Activated CD4-positive, alpha-beta T cell treated with anti-CD3 and anti-CD28 coated beads, Interleukin-2, amount 50 U/mL, for 24 hours (primary cell): ENCODE data around the gene RCL1.
"Not testable (repeated sequence)": the region's sequence is repeated elsewhere in the genome, so short reads cannot be mapped to it uniquely, and the experiment has no call there.

ENCODE experiments used
- DNase-seq, 2 donors: peaks; one replicate each; pipeline ENCODE4 v3.0.0-alpha.2; 2020; ENCODE audit warnings: low read depth in 1 of 2, low spot score in 1 of 2

Gene RCL1, protein sequence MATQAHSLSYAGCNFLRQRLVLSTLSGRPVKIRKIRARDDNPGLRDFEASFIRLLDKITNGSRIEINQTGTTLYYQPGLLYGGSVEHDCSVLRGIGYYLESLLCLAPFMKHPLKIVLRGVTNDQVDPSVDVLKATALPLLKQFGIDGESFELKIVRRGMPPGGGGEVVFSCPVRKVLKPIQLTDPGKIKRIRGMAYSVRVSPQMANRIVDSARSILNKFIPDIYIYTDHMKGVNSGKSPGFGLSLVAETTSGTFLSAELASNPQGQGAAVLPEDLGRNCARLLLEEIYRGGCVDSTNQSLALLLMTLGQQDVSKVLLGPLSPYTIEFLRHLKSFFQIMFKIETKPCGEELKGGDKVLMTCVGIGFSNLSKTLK

GRCh38 chr9:4792572-4793458 is at the start of gene RCL1:
RCL1 (plus strand) TSS chr9:4792944; CDS start chr9:4793092, 148 bp downstream.
- DNase-seq = peak; percentile 90 to 94

DNA sequence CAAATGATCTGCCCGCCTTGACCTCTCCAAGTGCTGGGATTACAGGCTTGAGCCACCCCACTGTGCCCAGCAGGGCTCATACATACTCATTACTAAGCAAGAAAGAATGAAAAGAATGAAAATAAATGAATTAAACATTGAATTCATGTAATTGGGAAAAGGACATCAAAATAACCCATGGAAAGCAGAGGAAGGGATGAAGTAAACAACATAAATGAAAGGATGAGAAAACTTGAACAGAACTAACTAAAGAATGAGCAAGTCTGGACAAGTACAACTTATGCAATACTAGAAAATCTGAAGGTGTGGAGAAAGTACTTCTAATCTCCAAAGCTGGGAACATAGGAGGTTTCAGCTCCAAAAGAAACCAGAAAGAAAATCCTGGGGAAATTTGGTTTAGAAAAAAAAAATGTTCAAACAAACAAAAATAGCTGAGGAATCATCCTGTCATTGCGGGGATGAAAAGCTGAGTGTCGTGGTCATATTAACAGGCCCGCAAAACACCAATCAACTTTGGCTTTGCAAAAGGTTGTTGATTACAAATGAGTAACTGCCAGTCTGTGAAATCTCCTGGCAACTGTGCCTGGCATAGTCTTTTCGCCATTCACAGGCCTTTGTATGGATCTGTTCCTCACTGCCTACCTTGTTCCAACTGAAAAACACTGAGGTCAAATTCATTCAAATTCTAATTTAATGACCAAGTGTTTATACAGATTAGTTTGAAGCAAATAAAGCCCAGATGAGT is 49.4 kb upstream of the RCL1 start:
- DNase-seq = no peak

DNA sequence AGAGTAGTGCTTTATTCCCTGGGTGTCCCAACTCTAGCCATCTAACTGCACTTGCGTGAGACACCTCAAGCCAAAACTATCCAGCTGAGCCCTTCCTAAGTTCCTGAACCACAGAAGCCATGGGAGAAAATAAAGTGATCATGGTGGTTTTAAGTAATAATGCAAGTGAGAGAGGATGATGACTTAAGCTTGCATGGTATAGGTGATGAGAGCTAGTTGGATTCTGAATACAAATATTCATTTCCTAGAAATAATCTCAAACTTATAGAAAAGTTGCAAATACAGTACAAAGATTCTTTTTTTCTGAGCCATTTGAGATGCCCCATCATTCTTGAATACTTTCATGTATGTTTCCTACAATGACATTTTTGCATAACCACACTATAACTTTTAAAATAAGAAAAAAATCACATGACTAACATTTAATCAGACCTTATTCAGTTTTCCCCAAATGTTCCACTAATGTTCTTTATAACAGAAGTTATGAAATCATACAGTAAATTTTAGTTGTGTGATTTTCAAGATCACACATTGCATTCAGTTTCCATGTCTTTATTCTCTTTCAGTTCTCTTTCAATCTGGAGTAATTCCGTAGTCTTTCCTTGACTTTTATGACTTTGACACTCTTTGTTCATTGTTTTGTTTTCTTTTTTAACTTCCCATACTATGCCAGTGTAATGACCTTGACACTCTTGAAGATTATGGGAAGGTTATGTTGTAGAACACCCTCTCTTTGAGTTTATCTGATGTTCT is 46.3 kb upstream of the RCL1 start:
- DNase-seq = no peak

DNA sequence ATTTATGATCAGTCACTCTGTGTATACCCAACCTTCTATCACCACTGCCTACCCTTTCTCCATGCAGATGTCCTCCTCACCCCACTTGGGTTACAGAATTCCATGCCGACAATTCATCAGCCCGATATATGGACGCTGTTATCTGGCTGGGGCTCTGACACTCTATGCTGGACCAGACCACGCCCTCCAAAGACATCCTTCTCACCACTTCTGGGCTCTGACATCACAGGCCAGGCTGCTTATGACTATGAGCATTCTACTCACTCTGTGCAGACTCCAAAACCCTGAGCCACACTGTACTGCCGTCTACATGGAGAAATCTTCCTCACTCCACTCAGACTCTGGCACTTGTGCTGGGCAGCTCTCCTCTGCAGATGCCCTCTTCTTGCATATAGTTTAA is 44.1 kb upstream of the RCL1 start:
- no peak for DNase-seq

DNA sequence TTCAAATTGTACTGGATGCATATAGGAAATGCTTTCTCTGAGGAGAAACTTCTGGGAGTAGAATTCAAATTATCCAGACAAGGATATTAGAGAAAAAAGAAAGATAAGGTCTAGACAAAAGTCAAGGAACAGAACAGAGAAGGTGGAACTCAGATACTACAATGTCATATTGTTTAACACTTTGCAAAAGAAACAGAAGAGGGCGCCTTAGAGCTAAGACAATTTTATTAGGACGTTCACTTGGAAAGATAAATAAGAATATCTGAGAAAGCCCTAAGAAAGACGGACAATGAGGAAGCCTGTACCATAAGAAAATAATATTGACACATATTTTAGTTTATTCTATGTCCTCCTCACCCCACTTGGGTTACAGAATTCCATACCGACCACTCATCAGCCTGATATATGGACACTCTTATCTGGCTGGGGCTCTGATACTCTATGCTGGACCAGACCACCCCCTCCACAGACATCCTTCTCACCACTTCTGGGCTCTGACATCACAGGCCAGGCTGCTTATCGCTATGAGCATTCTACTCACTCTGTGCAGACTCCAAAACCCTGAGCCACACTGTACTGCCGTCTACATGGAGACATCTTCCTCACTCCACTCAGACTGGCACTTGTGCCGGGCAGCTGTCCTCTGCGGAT is 42.6 kb upstream of the RCL1 start:
- DNase-seq = no peak

- DNase-seq = not testable (repeated sequence)
These were observed 38.2 kb upstream of the RCL1 start for GRCh38 chr9:4754530-4754929.

GRCh38 chr9:4755026-4755609 is 37.6 kb upstream of the RCL1 start:
- DNase-seq = no peak

GRCh38 chr9:4756420-4756819 is 36.3 kb upstream of the RCL1 start:
- DNase-seq = no peak

DNA sequence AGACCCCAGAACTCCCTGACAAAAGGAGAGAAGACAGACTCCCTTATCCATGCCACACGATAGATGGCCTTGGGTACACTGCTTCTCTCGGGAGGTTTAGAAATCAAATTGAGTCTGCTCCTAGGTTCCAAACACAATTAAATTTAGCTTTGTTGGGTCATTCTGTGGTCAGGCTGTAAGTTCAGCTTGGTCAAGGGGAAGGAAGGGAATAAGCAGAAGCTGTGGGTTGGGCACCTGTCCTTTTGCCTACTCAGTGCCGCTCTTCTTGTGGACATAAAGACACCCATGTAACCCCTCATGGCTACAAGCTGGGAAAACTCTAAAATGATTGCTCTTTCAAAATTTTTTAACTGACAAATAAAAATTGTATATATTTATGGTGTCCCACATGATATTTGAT is 32.6 kb upstream of the RCL1 start:
- DNase-seq = no peak

GRCh38 chr9:4762108-4762885 is 30.4 kb upstream of the RCL1 start:
- DNase-seq = peak; percentile 59 to 78

DNA sequence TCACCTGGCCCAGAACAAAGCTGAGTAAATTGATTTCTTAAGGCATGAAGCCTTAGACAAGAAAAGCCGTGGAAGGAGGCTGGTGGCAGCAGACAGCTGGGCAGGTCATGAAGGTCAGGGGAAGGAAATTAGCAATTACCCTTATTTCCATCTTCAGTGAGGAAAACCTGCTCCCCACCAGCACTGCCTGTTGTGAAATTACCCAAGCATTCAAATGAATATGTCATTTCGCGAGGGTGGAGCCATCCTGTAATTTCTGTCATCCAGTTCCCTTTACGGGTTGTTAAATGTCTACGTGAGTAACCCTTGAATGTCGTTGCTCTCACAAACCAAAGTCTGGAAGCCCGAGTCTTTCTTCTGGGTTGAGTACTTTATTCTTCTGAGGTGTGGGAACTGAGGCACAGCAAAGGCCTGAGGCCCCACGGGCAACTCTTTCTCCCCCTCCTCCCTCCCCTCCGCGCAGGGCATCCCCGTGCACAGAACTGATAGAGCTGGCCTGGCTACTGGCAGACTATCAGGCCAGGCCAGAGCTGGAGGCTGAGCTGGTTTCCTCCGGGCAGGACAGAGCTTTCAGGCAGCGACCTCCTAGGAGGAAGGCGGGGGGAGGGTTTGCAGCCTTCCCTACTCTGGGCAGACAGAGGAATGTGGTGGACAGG is 29.7 kb upstream of the RCL1 start:
- no peak for DNase-seq

GRCh38 chr9:4764033-4764432 is 28.7 kb upstream of the RCL1 start:
- DNase-seq = no peak

DNA sequence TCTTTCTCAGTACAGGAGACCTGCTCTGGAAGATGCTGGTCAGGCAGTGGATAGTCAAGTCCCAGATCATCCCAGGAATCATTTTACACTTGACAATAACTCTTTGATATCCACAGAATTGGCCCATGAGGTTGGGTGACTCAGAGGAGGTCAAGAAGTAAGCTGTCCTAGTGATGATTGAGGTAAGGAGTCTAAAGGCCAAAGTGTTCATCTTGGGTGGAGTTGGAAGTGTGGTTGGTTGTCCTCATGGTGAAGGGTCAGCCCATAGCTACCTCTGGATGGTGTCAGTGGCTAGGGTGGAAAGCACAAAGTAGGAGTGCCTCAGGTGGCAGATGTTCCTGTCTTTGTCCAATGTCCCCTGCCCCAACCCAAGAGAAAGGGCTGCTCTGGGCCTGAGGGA is 24.1 kb upstream of the RCL1 start:
- DNase-seq = no peak

- DNase-seq = no peak
These were observed 23.2 kb upstream of the RCL1 start for GRCh38 chr9:4769321-4770080.

DNA sequence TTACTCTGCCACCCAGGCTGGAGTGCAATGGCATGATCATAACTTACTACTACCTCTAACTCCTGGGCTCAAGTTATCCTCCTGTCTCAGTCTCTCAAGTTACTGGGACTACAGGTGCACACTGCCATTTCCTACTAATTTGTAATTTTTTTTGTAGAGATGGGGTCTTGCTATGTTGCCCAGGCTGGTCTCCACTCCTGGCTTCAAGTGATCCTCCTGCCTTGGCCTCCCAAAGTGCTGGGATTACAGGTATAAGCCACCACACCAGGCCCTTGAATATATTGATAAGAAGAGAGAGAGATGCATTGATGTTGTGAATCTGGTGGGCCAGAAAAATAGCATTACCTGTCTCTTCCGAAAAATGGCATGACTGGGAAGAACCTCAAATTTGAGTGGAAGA is 21.0 kb upstream of the RCL1 start:
- no peak for DNase-seq

DNA sequence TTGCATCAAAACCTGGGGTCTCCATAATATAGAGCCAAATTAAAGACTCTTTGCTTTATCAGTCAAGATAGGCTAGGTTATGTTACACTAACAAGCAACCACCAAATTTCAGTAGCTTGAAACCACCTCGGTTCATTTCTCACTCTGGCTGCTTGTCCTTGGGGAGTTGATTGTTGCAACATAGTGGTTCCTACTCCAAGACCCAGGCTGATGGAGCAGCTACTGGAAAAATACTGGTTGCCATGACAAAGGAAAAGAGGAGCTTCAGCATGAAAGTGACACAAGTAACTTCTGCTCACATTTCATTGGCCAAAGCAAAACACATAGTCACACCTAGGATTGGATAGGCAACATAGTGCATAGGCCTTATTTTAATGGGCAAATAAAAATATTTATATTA is 18.5 kb upstream of the RCL1 start:
- DNase-seq = no peak

DNA sequence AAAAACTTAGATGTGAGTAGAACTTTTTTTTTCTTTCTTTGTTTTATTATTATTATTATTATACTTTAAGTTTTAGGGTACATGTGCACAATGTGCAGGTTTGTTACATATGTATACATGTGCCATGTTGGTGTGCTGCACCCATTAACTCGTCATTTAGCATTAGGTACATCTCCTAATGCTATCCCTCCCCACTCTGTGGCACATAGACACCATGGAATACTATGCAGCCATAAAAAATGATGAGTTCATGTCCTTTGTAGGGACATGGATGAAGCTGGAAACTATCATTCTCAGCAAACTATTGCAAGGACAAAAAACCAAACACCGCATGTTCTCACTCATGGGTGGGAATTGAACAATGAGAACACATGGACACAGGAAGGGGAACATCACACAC is 17.8 kb upstream of the RCL1 start:
- not testable (repeated sequence) for DNase-seq

DNA sequence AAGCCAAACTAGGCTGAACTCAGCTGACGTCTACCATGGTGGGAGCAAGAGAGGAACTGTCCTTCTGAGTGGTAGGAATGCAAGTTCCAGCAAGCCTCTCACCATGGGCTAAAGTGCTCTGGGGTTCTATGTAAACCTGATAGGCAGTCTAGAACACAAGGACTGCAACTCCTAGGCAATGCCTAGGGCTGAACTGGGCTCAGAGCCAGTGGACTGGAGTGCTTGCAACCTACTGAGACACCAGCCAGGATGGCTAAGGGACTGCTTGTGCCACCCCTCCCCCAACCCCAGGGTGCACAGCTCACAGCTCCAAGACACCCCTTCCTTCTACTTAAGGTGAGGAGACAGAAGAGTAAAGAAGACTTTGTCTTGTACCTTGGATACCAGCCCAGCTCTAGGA is 12.1 kb upstream of the RCL1 start:
- DNase-seq = no peak
